ENCODE measurements around the gene CORO1C. TPM values are rescaled to one million over a fixed set of nuclear protein-coding genes. Genes with fewer than 3 reads are reported as not detected.
"Not testable (repeated sequence)": the region's sequence is repeated elsewhere in the genome, so short reads cannot be mapped to it uniquely, and the experiment has no call there.

Gene CORO1C
- polyA plus RNA-seq, 4 donors = 54.6 to 73.5 (median 65.8) TPM

GRCh38 chr12:108620236-108620879 lies 111.0 kb downstream of the CORO1C start:
- no peak for DNase-seq (ENCODE audit: low read depth in 4 of 4, low spot score in 3 of 4)

- no peak for DNase-seq (ENCODE audit: low read depth in 4 of 4, low spot score in 3 of 4)
These were observed 111.8 kb downstream of the CORO1C start for GRCh38 chr12:108619369-108620160.

GRCh38 chr12:108618953-108619274 lies 112.4 kb downstream of the CORO1C start:
- DNase-seq (ENCODE audit: low read depth in 4 of 4, low spot score in 3 of 4) = not testable (repeated sequence)

- peak in 3 of 4 donors; percentile 51 to 66 (median 57) for DNase-seq (ENCODE audit: low read depth in 4 of 4, low spot score in 3 of 4)
These were observed 113.0 kb downstream of the CORO1C start for GRCh38 chr12:108618079-108618952.

- no peak for DNase-seq (ENCODE audit: low read depth in 4 of 4, low spot score in 3 of 4)
These were observed 114.1 kb downstream of the CORO1C start for GRCh38 chr12:108616941-108617858.

GRCh38 chr12:108616359-108616758 lies 115.0 kb downstream of the CORO1C start:
- DNase-seq (ENCODE audit: low read depth in 4 of 4, low spot score in 3 of 4) = no peak

- no peak for DNase-seq (ENCODE audit: low read depth in 4 of 4, low spot score in 3 of 4)
These were observed 115.4 kb downstream of the CORO1C start for GRCh38 chr12:108615918-108616317.

GRCh38 chr12:108614639-108615038 lies 116.7 kb downstream of the CORO1C start:
- DNase-seq (ENCODE audit: low read depth in 4 of 4, low spot score in 3 of 4) = no peak

- DNase-seq (ENCODE audit: low read depth in 4 of 4, low spot score in 3 of 4) = no peak
These were observed 117.3 kb downstream of the CORO1C start for GRCh38 chr12:108614041-108614440.

GRCh38 chr12:108613548-108613947 lies 117.8 kb downstream of the CORO1C start:
- no peak for DNase-seq (ENCODE audit: low read depth in 4 of 4, low spot score in 3 of 4)

- no peak for DNase-seq (ENCODE audit: low read depth in 4 of 4, low spot score in 3 of 4)
These were observed 118.5 kb downstream of the CORO1C start for GRCh38 chr12:108612788-108613282.

- no peak for DNase-seq (ENCODE audit: low read depth in 4 of 4, low spot score in 3 of 4)
These were observed 119.4 kb downstream of the CORO1C start for GRCh38 chr12:108611884-108612415.

- DNase-seq (ENCODE audit: low read depth in 4 of 4, low spot score in 3 of 4) = no peak
These were observed 120.3 kb downstream of the CORO1C start for GRCh38 chr12:108610856-108611605.

- DNase-seq (ENCODE audit: low read depth in 4 of 4, low spot score in 3 of 4) = no peak
These were observed 120.9 kb downstream of the CORO1C start for GRCh38 chr12:108610336-108610815.

GRCh38 chr12:108609537-108610335 lies 121.6 kb downstream of the CORO1C start:
- peak in 3 of 4 donors; percentile 63 to 82 (median 73) for DNase-seq (ENCODE audit: low read depth in 4 of 4, low spot score in 3 of 4)

GRCh38 chr12:108608616-108609015 lies 122.7 kb downstream of the CORO1C start:
- DNase-seq (ENCODE audit: low read depth in 4 of 4, low spot score in 3 of 4) = no peak

- no peak for DNase-seq (ENCODE audit: low read depth in 4 of 4, low spot score in 3 of 4)
These were observed 123.2 kb downstream of the CORO1C start for GRCh38 chr12:108607981-108608600.

GRCh38 chr12:108606492-108606891 lies 124.8 kb downstream of the CORO1C start:
- DNase-seq (ENCODE audit: low read depth in 4 of 4, low spot score in 3 of 4) = no peak

Measured in left renal pelvis (tissue), 4 donors.